Measurements from ENCODE around the gene TRMT61A.
"Not testable (repeated sequence)": the region's sequence is repeated elsewhere in the genome, so short reads cannot be mapped to it uniquely, and the experiment has no call there.

TRMT61A gene

GRCh38 chr14:103523575-103523954 is 5.4 kb upstream of the TRMT61A start:
- DNase-seq = no peak

- no peak for DNase-seq
These were observed 4.7 kb upstream of the TRMT61A start for GRCh38 chr14:103524002-103524935.

GRCh38 chr14:103525430-103526246 is 3.4 kb upstream of the TRMT61A start:
- DNase-seq = not testable (repeated sequence)

GRCh38 chr14:103526247-103526913 is 2.6 kb upstream of the TRMT61A start:
- DNase-seq = no peak

- no peak for DNase-seq
These were observed 2.1 kb upstream of the TRMT61A start for GRCh38 chr14:103526914-103527248.

- no peak for DNase-seq
These were observed 1.4 kb upstream of the TRMT61A start for GRCh38 chr14:103527408-103528145.

- DNase-seq = no peak
These were observed 830 bp upstream of the TRMT61A start for GRCh38 chr14:103528146-103528586.

- DNase-seq = no peak
These were observed 678 bp downstream of the TRMT61A start for GRCh38 chr14:103529383-103530365.

GRCh38 chr14:103530390-103530789 is 1.4 kb downstream of the TRMT61A start:
- no peak for DNase-seq

GRCh38 chr14:103530831-103531230 is 1.8 kb downstream of the TRMT61A start:
- no peak for DNase-seq

GRCh38 chr14:103531421-103532215 is 2.6 kb downstream of the TRMT61A start:
- no peak for DNase-seq

- DNase-seq = no peak
These were observed 3.5 kb downstream of the TRMT61A start for GRCh38 chr14:103532216-103533136.

- DNase-seq = no peak
These were observed 4.4 kb downstream of the TRMT61A start for GRCh38 chr14:103533137-103533998.

- DNase-seq = no peak
These were observed 5.1 kb downstream of the TRMT61A start for GRCh38 chr14:103533999-103534575.

- no peak for DNase-seq
These were observed 5.6 kb downstream of the TRMT61A start for GRCh38 chr14:103534576-103535061.

- no peak for DNase-seq
These were observed 6.3 kb downstream of the TRMT61A start for GRCh38 chr14:103535081-103535890.

Measured in SIG-M5 (cell line).